Left ventricle myocardium superior (tissue), 1 donor: ENCODE results near the gene SLC22A3. TPM values are rescaled to one million over a fixed set of nuclear protein-coding genes. Genes with fewer than 3 reads are reported as not detected.
A peak's percentile ranks its signal among the peaks of the same experiment; 100 is the strongest.
"Not testable (repeated sequence)": the region's sequence is repeated elsewhere in the genome, so short reads cannot be mapped to it uniquely, and the experiment has no call there.

Experiments used
- ATAC-seq: fragments of 200-7000 bp; cut with Tn5 transposase; one replicate; pipeline ENCODE4 v1.9.1; 2020; ENCODE audit warnings: mild to moderate bottlenecking, moderate library complexity
- DNase-seq: peaks from one replicate; pipeline ENCODE4 v3.0.0-alpha.2; 2020
- intact Hi-C: fragments of 100-400 bp; cut with micrococcal nuclease; formaldehyde crosslinking; loops from one replicate; pipeline ENCODE4 v1.11.0; 2022
- long read RNA-seq: library from polyadenylated mRNA; unstranded; transcript quantifications from one replicate; pipeline ENCODE4 v2.0.0, GENCODE V29; 2021
- total RNA-seq: library from RNA; stranded (reverse); fragmentation: NEBNext Ultra II Directional; extraction: Animal tissue kit (Norgen Biotek cat#: 25700); gene quantifications from one replicate; pipeline ENCODE4 v1.2.1, GENCODE V29; 2021
- donor health status: DM: no; HTN: yes; CAD: no; lungs with severe emphysema.

Gene SLC22A3
- total RNA-seq, result 1.3 TPM
- long read RNA-seq, result 0 reads

GRCh38 chr6:160348223-160349019 lies at the start of gene SLC22A3:
SLC22A3 (plus strand) TSS chr6:160348378; CDS start chr6:160348420, 42 bp downstream.
- ATAC-seq (peak; percentile 82), DNase-seq (peak; percentile 70)
- intact Hi-C loops, result no loop called here

DNA sequence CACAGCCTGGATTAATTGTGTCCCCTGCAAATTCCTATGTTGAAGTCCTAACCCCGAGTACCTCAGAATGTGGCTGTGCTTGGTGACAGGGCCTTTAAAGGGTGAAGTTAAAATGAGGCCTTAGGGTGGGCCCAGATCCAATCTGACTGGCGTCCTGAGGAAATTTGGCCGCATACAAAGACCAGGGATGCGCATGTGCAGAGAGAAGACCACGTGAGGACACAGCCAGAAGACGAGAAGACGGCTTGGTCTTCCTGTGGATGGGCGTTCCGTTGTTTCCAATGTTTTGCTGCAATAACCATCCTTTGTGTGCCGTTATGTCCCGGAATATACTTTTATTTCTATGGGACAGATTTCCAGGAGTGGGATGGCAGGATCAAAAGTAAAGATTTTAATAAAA lies 48.6 kb upstream of the SLC22A3 start:
- intact Hi-C loops, result no loop called here
- DNase-seq (no peak), ATAC-seq (no peak)

DNA sequence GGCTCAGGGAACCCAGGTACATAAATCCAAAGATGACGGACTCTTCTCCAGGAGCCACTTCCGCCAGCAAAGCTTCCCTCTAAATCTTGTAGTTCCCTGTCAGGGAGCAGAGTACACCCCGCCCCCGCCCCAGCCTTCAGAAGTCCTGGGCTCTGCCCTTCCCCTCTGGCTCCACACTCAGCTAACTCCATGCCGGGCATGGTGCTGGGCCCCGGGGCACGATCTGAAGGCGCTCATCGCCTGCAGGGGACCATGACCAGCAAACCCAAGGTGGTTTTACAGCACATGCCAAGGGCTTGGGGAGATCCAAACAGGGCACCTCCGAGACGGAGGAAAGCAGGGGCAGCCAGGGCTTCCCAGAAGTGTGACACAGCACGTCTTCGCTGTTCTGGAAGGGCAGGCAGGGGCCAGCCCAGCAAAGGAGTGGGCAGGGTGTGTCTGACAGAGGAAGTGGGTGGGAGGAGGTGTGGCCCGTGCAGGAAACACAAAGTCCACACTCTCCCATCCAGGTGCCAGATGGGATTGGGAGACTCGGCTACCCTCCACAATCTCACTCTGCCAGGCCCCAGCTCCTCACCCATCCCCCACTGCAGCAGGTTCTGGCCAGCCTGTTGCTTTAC lies 48.0 kb upstream of the SLC22A3 start:
- DNase-seq, result no peak
- no peak for ATAC-seq
- intact Hi-C loops, result no loop called here

GRCh38 chr6:160301339-160301738 lies 46.8 kb upstream of the SLC22A3 start:
- ATAC-seq (no peak), DNase-seq (no peak)
- intact Hi-C loops, result no loop called here

- ATAC-seq, DNase-seq, intact Hi-C loops: not testable (repeated sequence)
Measured at GRCh38 chr6:160302431-160303082, 45.6 kb upstream of the SLC22A3 start.

GRCh38 chr6:160303806-160304205 lies 44.4 kb upstream of the SLC22A3 start:
- DNase-seq, result no peak
- ATAC-seq, result no peak
- intact Hi-C loops, result no loop called here

GRCh38 chr6:160305926-160306713 lies 42.1 kb upstream of the SLC22A3 start:
- intact Hi-C loops, result no loop called here
- ATAC-seq (no peak), DNase-seq (no peak)

DNA sequence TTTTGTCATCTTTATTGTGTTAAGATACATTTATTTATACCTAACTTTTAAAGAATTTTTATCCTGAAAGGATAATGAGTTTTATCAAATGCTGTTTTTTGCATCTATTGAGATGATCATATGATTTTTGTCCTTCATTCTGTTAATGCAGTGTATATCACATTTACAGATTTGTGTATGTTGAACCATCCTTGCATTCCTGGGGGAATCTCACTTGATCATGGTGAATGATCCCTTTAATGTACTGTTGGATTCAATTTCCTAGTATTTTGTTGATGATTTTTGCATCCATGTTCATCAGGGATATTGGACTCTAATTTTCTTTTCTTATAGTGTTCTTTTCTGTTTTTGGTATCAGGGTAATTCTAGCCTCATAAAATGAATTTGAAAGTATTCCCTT lies 38.5 kb upstream of the SLC22A3 start:
- no peak for ATAC-seq
- intact Hi-C loops, result no loop called here

GRCh38 chr6:160312900-160313299 lies 35.3 kb upstream of the SLC22A3 start:
- ATAC-seq (no peak), DNase-seq (no peak)
- intact Hi-C loops, result no loop called here

More for the DNA sequence above, 38.5 kb upstream of the SLC22A3 start:
- DNase-seq, result no peak

DNA sequence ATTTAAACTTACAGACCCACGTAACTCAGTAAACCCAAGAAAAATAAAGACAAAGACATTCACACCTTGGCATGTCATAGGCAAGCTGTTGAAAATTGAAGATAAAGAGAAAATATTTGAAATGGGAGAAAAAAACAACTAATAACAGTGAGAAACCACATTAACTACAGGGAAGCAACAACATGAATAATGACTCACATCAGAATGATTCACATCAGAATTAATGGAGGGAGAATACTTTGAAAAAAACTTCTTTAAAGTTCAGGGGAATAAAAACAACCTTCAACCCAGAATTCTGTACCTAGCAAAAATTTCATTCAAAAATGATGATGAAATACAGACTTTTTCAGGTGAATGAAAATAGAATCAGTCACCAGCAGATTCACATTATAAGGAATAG lies 32.9 kb upstream of the SLC22A3 start:
- no peak for DNase-seq
- ATAC-seq, result no peak
- intact Hi-C loops, result no loop called here

DNA sequence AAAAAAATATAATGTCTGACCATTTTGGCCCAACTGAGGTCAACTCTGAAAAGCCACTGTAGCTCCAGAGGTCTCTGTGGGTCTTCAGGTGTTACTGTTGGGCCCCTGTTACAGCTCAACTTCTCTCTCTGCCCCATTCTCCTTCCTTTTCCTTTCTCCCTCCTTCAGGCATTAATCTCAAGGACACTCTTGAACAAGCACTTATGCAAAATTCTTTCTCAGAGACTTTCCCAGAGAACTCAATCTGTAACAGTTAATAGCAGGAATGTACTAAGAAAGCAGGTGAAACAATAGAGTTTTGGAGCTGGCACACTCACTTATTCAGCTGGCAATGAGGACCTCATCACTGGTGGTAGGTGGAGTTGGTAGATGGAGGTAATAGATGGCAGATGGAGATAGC lies 31.9 kb upstream of the SLC22A3 start:
- intact Hi-C loops, result no loop called here
- DNase-seq (no peak), ATAC-seq (no peak)

GRCh38 chr6:160319246-160319645 lies 28.9 kb upstream of the SLC22A3 start:
- intact Hi-C loops, result no loop called here
- ATAC-seq (no peak), DNase-seq (no peak)

GRCh38 chr6:160321729-160322505 lies 26.3 kb upstream of the SLC22A3 start:
- DNase-seq (no peak), ATAC-seq (no peak)
- intact Hi-C loops, result no loop called here

DNA sequence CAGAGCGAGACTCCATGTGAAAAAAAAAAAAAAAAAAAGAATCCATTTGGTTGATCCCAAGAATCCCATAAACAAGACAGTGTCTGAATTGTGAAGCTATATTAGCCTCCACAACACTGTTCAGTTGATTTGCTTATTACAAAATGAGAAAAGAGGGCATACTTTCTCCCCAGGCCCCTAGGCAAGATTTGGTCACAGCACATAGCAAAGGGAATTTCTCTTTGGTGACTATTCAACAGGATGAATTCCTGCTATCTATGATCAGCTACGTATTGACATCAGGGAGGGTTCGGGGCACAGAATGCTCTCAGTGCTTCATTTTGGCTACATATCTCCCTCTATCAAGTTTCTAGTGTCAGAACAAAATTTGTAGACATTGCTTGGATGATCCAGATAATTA lies 20.2 kb upstream of the SLC22A3 start:
- intact Hi-C loops, result no loop called here
- no peak for DNase-seq
- no peak for ATAC-seq

DNA sequence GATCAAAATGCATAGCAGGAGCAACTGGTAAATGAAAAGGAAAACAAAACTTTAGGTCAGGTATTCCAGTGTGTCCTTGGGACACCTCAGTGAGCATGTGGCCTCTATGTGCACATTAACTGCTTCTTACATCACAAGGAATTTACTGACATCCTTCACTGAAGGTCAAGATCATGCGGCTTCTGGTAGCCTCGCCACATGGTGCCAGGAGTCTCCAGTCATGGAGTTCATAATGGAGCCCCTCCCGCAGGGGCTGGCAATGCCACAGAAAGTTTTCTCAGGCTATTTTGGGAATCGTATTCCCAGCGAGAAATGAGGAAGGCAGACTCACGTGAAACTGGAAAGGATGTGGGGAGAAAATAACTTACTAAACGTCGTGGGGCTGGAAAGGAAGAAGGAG lies 19.7 kb upstream of the SLC22A3 start:
- DNase-seq (no peak), ATAC-seq (no peak)
- intact Hi-C loops, result no loop called here

GRCh38 chr6:160329188-160329587 lies 19.0 kb upstream of the SLC22A3 start:
- intact Hi-C loops, result no loop called here
- ATAC-seq (no peak), DNase-seq (no peak)

DNA sequence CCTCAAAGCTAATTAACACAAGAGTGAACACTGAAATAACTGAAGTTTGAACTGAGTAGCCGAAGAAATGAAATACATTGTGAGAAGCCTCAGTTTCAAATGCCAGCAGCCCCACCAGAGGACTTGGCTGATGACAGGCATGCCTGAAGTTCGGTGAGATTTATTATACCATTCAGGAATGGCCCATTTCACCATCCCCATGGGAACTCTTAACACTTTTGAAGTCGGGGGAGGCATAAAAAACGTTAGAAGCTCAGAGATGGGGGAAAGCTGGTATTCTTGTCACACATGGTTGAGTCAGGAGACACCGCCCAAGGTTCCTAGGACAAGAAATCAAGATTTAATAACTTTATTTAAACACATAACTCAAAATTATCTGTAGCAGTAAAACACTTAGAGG lies 17.6 kb upstream of the SLC22A3 start:
- DNase-seq, result no peak
- intact Hi-C loops, result no loop called here
- no peak for ATAC-seq

DNA sequence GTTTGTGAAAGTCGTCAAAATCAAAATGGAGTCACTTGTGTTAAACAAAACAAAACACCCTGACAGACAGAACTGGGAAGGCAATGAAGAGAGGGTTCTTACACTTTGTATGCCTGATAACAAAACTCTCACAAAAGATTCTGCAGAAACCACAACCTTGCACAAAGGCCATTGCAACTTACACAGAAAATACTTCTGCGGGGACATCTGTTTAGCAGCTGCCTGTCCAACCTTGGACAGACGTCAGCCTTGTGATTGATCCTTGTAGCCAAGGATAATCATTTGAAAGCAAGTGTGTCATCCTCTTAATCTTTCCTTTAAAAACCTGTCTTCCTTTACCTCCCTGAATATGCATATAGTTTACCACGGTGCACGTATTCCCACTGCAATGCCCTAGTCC lies 17.0 kb upstream of the SLC22A3 start:
- ATAC-seq (no peak), DNase-seq (no peak)
- intact Hi-C loops, result no loop called here

DNA sequence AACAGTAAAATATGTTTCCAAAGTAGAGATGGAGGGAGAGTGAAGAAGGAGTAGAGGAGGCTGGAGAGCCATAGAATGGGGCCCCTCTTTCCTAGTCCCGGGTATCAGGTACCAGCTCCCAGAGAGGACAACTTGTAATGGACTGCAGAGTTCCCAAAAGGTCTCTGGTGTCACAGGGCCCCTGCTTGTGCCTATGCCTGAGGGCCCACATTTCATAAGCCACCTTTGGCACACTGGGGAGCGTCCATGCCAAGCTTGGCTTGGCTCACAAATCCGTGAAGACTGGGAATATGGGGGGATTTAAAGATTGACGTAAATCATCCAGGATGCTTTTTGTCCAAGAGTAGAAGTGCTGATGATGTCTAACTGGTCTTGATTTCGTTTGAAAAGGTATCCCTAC lies 16.4 kb upstream of the SLC22A3 start:
- intact Hi-C loops, result no loop called here
- DNase-seq (no peak), ATAC-seq (no peak)
